Upper lobe of right lung (tissue), 1 donor: Measurements from ENCODE around the gene GPRC5D. TPM values are rescaled to one million over a fixed set of nuclear protein-coding genes. Genes with fewer than 3 reads are reported as not detected.

ENCODE experiments used
- ATAC-seq: fragments of 200-7000 bp; cut with Tn5 transposase; one replicate; pipeline ENCODE4 v1.9.1; 2020; ENCODE audit warnings: mild to moderate bottlenecking, moderate library complexity
- DNase-seq: peaks from one replicate; pipeline ENCODE4 v3.0.0-alpha.2; 2020
- H3K27ac ChIP-seq: fragments of 200-600 bp; one replicate; pipeline ENCODE4 v1.8.0; 2022
- H3K27me3 ChIP-seq: fragments of 200-600 bp; one replicate; pipeline ENCODE4 v1.8.0; 2022; ENCODE audit warnings: mild to moderate bottlenecking
- H3K36me3 ChIP-seq: fragments of 200-600 bp; one replicate; pipeline ENCODE4 v1.8.0; 2022
- H3K4me1 ChIP-seq: fragments of 200-600 bp; one replicate; pipeline ENCODE4 v1.8.0; 2022
- H3K4me3 ChIP-seq: fragments of 200-600 bp; one replicate; pipeline ENCODE4 v1.8.0; 2022; ENCODE audit warnings: mild to moderate bottlenecking
- H3K9me3 ChIP-seq: fragments of 200-600 bp; one replicate; pipeline ENCODE4 v1.8.0; 2022
- intact Hi-C: fragments of 100-400 bp; cut with DNase I; formaldehyde crosslinking; loops from one replicate; pipeline ENCODE4 v1.11.0; 2022
- total RNA-seq: library from RNA; stranded (reverse); fragmentation: NEBNext Ultra II Directional; extraction: Animal tissue kit (Norgen Biotek cat#: 25700); gene quantifications from one replicate; pipeline ENCODE4 v1.2.1, GENCODE V29; 2021
- TF ChIP-seq, protein P1 (sequence below): fragments of 200-600 bp; IDR thresholded peaks from one replicate; pipeline ENCODE4 v1.8.0; 2022; ENCODE audit warnings: antibody characterized with exemption
- donor health status: DM: no; HTN: yes; CAD: no; lungs with severe emphysema.

Gene GPRC5D
- total RNA-seq, 1 donor from 2014 or later, result not detected

DNA sequence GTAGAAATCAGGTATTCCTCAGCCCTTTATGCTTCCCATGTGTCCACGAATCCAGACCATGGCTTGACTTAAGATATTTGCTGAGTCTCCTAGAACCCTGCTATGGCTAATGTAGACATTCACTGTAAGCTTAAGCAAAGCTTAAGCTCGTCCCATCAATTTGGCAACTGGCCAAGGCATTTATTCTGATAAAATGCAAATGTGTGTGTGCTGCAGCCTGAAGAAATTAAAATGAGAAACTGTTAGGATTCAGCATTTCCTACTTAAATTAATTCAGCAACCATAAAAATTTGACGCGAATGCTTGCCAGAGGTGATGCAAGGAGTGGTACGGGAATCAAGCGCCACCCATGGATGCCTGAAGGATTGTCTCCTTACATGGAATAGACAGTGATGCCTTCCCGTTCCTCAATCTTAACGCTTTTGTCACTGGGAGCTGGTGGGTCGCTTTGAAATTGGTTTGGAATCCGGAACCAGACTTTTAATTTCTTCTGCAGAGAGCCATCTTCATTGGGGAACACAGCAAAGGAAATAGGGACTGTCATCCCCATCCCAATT lies 34.9 kb upstream of the GPRC5D start:
- Histone ChIP-seq H3K4me3 (no peak overlapping the region), H3K9me3 (no peaks in the 10 kb centered on the region), H3K27ac (no peak overlapping the region), H3K4me1 (peaks cover under 1% of the 10 kb centered on the region), H3K27me3 (no peaks in the 10 kb centered on the region), H3K36me3 (peaks cover 66% of the 10 kb centered on the region)
- no peak for DNase-seq
- intact Hi-C loops, result no loop called here
- TF ChIP-seq, protein P1, sequence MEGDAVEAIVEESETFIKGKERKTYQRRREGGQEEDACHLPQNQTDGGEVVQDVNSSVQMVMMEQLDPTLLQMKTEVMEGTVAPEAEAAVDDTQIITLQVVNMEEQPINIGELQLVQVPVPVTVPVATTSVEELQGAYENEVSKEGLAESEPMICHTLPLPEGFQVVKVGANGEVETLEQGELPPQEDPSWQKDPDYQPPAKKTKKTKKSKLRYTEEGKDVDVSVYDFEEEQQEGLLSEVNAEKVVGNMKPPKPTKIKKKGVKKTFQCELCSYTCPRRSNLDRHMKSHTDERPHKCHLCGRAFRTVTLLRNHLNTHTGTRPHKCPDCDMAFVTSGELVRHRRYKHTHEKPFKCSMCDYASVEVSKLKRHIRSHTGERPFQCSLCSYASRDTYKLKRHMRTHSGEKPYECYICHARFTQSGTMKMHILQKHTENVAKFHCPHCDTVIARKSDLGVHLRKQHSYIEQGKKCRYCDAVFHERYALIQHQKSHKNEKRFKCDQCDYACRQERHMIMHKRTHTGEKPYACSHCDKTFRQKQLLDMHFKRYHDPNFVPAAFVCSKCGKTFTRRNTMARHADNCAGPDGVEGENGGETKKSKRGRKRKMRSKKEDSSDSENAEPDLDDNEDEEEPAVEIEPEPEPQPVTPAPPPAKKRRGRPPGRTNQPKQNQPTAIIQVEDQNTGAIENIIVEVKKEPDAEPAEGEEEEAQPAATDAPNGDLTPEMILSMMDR, result no peak
- no peak for ATAC-seq

DNA sequence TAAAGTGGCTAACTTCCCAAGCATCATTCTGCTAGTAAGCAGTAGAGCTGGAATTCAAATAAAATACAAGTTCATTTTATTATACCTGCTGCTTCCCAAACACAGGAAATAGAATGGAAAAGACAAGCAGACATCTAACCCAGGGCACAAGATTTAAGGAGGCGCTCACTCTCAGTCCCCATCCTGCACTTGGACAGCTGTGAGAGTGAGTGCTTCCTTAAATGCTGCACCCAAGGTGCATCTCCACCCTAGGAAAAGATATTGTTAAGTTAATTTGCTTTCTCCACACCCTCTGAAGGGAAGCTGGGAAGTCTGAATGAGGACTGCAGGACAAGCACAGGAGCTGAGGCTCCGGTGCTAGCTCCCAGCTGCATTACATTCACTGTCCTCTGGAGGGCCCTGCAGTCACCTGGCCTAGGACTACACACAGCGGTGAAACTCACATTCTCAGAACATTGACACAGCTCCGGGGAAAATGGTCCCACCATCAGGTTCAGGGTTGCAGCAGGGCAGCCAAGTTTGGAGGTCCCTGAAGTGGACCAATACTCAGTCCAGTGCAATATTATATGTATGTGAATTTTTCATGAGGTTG lies 33.9 kb upstream of the GPRC5D start:
- no peaks in the 10 kb centered on the region for H3K9me3 ChIP-seq
- H3K4me3 ChIP-seq, result no peak overlapping the region
- H3K27ac ChIP-seq, result no peak overlapping the region
- H3K4me1 ChIP-seq, result no peaks in the 10 kb centered on the region
- H3K36me3 ChIP-seq, result peaks cover 75% of the 10 kb centered on the region
- TF ChIP-seq, protein P1, result peak; percentile 52
- intact Hi-C loops, result no loop called here
- DNase-seq, result no peak
- H3K27me3 ChIP-seq, result no peaks in the 10 kb centered on the region
- peak; percentile 88 for ATAC-seq

DNA sequence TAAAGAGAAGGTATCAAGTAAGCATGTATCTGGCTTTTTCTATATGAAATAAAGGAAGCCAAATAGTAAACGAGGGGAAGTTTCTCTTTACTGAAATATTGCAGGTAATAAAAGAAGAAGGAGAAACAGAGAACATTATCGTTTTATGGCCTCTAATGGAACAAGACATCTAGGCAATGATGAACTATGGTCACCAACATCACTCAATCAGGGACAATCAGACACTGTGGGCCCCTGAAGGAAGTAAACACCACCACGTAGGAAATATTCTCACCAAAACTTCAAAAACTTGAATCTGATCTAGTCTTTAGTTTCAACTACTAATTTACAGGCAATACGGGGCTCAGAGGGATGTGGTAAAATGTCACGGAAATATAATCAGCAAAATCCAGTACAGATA lies 32.2 kb upstream of the GPRC5D start:
- H3K36me3 ChIP-seq, result peaks cover 91% of the 10 kb centered on the region
- TF ChIP-seq, protein P1, result no peak
- H3K4me1 ChIP-seq, result no peaks in the 10 kb centered on the region
- no peaks in the 10 kb centered on the region for H3K9me3 ChIP-seq
- DNase-seq (no peak), ATAC-seq (no peak)
- intact Hi-C loops, result loop anchor here (5.0 kb wide), 1 partner anchor 147 kb away; no protein-coding TSS in a partner anchor
- H3K27ac ChIP-seq, result no peak overlapping the region
- H3K27me3 ChIP-seq, result no peaks in the 10 kb centered on the region
- H3K4me3 ChIP-seq, result no peak overlapping the region

DNA sequence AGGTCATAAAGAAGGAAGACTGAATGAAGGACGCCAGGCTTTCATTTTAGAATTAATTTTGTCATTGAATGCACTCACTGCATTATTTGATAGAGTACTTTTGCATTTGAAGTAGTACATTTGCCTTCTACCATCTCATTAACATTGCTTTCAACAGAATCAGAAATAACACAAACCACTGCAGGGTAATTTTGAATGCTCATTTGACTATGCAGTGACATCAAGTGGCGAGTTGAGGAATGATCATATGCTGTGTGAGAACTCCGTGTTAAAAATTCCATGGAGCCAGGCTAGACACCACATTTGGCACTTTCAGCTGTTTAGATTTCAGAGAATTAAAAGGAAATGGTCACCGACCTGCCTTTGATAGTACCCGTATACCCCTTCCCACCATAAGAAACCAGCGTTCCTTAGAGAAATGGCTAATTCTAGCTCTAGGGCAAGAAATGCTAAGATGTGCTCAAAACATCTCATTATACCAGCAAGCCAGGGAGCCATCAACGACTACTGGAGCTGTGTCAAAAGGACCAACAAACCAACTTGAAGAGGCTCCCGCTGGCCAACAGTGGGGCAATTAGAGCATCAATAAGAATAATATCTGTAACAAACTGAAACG lies 31.6 kb upstream of the GPRC5D start:
- no peak for DNase-seq
- peak; percentile 67 for ATAC-seq
- intact Hi-C loops, result loop anchor here (5.0 kb wide), 1 partner anchor 146 kb away; no protein-coding TSS in a partner anchor
- Histone ChIP-seq H3K27ac (no peak overlapping the region), H3K36me3 (peaks cover 88% of the 10 kb centered on the region), H3K9me3 (no peaks in the 10 kb centered on the region), H3K4me1 (no peaks in the 10 kb centered on the region), H3K4me3 (no peak overlapping the region), H3K27me3 (no peaks in the 10 kb centered on the region)
- TF ChIP-seq, protein P1, result peak; percentile 60

DNA sequence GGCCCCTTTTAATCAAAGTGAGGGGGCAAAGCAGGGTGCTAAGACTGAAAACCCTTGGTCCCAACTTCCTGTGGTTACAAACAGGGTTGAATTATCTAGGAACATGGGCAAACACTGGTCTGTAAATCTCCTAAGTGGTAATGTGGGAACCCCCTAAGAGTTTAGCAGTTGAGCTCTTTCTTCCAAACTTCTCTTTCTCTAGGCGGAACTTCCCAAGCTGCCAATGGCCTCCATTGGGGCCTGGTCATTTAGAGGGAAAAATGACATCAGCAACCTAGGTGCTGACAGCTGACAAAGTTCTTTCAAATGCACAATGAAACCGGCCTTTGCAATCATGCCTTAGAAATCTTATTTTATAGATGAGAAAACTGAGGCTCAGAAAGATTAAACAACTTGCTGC lies 30.4 kb upstream of the GPRC5D start:
- Histone ChIP-seq H3K27ac (no peak overlapping the region), H3K4me3 (no peak overlapping the region), H3K4me1 (no peaks in the 10 kb centered on the region), H3K36me3 (peaks cover 81% of the 10 kb centered on the region), H3K27me3 (no peaks in the 10 kb centered on the region), H3K9me3 (no peaks in the 10 kb centered on the region)
- no peak for DNase-seq
- no peak for ATAC-seq
- intact Hi-C loops, result loop anchor here (5.0 kb wide), 1 partner anchor 145 kb away; no protein-coding TSS in a partner anchor
- TF ChIP-seq, protein P1, result no peak
